Adrenal gland (tissue), 5 donors: ENCODE measurements around the gene NR1D1.

ENCODE experiments used
- CTCF ChIP-seq, 6 experiments: fragments of 450-650 bp in 4 of 6; fragments of 200-600 bp in 2 of 6; sonication (generic) in 1 of 6; IDR thresholded peaks; 1 replicate in 5 of 6; 2 replicates in 1 of 6; pipeline versions ENCODE4 v1.5.1 to v1.8.0; 2016 to 2021; ENCODE audit warnings: antibody characterized with exemption in 6 of 6, mild to moderate bottlenecking in 2 of 6, moderate library complexity in 1 of 6
- POLR2A ChIP-seq, 2 donors: fragments of 450-650 bp; IDR thresholded peaks; one replicate each; pipeline ENCODE4 v1.6.1; 2017; ENCODE audit warnings: antibody characterized with exemption in 2 of 2, mild to moderate bottlenecking in 2 of 2, moderate library complexity in 1 of 2
- donor health status: DM: no; HTN: no; CAD: no.

DNA sequence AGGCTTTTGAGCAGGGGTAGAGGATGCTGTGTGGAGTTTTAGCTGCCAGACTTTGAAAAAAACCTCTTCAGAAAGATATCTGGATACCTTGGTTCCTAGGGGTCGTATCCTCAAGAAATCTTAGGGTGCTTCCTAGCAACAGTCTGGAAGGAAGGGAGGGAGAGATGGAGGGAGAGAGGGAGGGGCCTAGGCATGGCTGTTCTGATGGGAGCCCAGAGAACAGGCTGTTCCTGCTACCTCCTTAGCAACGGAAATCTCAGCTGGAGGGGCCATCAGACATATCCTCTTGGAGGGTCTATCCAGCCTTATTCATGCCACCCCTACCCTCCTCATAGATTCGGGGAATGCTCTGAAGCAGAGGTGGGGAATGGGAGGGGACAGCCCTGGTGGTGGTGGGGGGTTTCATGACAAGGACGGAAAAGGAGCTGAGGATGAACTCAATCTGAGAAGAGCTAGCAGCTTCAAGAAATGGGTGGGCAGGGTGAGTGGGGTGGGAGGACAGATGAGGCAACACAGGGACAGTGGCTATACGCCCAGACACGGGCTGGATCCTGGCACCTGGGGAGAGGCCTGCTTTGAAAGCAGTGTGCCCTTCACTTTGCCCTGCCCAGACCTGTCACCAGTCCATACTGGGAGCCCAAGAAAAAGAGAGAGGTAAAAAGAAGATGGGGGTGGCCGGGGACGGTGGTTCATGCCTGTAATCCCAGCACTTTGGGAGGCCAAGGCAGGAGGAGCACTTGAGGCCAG, 40.5 kb downstream of the NR1D1 start:
- no peak for TF ChIP-seq CTCF (IDR thresholded peaks at IDR 0.05)
- no peak for TF ChIP-seq POLR2A (IDR thresholded peaks at IDR 0.05)
